DMS 273 (cell line): ENCODE data around the gene CPLX1.
"Not testable (repeated sequence)": the region's sequence is repeated elsewhere in the genome, so short reads cannot be mapped to it uniquely, and the experiment has no call there.

Source experiments
- DNase-seq: peaks from one replicate; lab custom pipeline; 2025; ENCODE audit not compliant: unreplicated experiment; lab: John Stamatoyannopoulos, UW

CPLX1 gene

DNA sequence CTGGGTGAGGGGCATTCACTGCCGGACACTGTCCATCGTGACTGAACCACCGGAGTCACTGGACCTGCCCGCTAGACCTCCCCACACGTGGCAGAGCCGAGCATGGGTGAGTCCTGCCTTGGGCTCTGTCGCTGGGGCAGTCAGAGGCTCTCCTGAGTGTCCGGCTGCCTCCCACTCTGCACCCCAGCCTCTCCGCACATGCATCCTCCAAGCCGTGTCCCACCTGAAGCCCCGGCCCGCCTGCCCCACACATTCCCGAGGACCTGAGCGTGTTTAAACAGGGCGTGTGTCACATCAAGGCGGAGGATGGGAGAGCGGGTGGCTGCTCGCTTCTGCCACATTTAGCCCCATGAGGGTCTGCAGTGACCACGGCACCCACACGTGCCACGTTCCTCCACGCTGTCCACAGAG, 4.7 kb downstream of the CPLX1 start:
- no peak for DNase-seq

DNA sequence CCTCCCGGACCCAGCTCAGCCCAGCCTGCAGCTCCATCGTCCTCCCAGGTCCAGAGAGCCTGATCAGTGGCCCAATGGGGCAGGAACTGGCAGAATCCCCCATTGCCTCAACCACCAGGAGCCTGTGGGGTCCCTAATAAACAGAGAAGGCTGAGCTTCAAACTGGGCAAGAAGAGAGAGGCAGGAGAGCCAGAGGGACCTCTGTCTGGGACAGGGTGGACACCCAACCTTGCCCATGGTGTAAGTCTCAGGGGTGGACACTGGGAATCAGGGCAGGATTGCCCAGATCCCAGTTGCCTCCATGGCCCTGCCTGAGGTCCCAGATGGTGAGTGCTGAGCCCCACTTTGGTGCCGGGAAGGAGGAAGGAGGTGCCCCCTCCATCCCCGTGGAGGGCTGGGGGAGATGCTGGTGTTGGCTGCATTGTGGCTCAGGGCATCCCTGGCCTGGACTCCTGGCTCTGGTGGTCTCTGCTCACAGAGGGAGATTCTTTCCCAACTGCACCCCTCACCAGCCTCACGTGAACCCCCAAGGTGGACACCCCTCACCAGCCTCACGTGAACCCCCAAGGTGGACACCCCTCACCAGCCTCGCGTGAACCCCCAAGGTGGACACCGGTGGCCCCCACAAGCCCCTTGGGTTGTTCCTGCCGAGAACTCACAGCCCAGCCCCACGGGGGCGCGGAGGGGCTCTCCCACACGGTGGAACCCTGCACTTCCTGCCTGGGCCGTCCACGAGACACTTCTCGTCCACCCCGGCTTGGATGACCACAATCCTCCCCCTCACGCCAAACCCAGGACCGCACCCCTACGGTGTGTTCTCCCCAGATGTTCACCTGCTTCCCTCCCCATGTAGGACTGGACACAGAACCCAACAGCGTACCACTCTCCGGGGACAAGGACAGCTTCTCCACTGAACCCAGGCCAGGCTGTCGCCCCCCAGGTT, 5.4 kb downstream of the CPLX1 start:
- DNase-seq = no peak

DNA sequence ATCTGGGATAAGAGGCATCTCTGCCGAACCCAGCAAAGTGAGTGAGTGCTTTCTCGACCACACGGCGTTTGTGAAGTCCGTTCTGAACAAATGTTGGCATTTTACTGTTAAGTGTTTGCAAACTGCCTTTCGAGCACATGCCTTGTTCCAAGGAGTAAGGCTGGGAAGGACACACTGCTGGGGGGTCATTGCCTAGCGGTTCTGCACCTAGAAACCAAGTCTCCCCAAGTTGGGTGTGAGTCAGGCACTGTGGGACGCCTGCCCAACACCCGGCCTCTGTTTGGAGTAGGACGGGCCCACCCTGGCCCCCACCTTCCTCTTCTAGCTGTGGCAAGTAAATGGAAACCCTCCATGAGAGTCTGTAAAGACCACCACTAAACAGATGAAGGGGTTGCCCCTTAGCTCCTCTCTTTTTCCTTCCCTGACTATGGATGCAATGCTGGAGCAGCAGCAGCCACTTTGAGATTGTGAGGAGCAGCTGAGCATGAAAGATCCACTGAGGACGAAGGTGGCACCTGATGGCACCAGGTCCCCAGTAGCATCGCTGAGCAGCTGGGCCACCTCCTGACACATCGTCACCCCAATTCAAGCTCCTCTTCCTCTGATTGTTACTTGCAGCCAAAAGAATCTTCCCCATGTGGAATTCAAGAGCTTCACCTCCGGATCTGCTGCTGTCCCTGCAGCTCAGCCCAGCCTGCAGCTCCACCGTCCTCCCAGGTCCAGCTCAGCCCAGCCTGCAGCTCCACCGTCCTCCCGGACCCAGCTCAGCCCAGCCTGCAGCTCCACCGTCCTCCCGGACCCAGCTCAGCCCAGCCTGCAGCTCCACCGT, 6.3 kb downstream of the CPLX1 start:
- DNase-seq = no peak

DNA sequence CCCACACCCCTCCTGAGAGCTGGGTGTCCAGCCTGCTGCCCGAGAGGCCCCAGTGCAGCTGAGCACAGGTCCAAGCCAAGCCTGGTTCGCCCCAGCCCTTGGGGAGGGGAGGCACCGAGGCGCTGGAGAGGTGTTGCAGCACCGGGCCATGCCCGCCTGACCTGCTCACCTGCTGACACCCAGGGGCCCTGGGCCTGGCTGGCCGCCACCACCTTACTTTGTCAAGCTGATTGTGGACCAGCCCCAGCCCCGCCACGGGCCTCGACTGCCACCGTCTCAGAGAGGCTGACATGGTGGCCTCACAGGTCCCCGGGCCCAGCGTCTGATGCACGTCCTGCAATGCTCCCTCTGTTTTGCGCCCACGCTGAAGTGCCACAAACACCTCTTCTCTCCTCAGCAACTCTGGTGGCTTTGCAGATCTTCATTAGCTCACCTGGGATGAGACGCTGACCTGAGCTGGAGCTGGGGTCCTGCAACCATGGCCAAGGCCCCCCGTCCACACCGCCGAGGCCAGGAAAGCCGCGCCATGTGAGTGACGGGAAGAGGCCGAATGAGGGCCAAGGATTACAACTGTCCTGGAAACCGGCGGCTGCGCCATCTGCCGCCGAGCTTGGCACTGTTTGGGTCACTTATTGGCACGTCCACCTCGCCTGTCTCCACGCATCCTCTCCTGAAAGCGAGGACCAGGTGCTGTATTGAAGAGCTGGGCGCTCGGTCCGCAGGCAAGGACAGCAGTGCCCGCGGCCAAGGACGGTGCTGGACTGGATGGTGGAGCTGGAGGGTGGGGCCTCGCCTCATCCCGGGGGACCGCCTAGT, 7.6 kb downstream of the CPLX1 start:
- DNase-seq = no peak

- DNase-seq = peak; percentile 40
Measured at GRCh38 chr4:815464-816146, 10.3 kb downstream of the CPLX1 start.

GRCh38 chr4:814312-814850, 11.5 kb downstream of the CPLX1 start:
- no peak for DNase-seq

DNA sequence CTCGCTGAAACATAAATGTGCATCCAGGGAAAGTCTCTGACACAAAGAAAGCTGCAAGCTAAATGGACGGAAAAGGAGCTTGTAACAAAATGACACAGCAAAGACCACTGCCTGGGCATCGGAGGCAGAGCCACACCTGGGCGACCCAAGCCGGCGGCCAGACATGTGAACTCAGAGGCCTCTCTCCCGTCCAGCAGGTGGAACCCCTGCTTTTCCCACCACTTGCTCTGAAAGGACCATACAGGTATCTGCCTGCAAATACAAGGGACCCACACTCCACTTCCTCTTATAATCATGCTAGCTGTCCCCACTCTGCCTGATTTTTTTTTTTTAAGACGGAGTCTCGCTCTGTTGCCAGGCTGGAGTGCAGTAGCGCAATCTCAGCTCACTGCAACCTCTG, 12.0 kb downstream of the CPLX1 start:
- no peak for DNase-seq

DNA sequence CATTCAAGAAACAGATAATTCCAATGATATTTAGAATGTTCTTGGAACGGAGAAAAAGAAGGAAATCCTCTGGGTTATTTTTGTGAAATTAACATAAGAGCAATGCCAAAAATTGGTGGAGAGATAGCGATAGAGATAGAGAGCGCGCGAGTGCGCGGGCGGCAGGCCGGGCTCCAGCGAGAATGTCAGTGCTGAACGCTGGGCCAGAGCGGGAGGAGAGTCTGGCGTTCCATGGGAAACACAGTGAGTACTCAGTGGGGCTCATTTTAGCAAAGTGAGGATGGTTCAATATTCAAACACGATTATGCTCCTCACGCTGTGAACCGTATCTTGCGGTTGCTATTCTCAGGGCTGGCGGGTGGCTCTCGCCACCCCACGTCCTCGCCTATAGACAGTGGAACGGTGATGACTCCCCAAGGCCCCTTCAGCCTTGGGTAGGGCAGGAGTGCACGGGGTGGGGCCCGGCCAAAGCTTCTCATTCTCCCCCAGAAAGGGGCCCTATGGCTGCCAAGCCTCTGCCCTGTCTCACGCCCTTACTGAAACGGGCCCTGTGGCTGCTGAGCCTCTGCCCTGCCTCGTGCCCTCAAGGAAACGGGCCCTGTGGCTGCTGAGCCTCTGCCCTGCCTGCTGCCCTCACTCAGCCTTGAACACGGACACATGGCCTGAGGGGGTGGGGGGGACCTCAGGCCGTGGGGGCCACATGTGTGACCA, 16.9 kb downstream of the CPLX1 start:
- no peak for DNase-seq

DNA sequence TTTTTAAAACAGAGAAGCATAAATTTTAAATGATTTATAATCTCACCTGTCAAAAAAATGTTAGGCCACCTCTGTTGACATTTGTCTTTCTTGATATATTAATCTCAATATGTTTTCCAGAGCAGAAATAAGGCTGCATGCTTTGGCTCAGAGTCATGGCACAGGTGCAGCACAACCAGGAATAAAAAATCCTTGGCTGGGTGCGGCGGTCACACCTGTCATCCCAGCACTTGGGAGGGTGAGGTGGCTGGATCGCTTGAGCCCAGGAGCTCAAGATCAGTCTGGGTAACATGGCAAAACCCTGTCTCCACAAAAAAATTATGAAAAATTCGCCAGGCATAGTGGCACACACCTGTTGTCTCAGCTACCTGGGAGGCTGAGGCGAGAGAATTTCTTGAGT, 18.1 kb downstream of the CPLX1 start:
- no peak for DNase-seq

DNA sequence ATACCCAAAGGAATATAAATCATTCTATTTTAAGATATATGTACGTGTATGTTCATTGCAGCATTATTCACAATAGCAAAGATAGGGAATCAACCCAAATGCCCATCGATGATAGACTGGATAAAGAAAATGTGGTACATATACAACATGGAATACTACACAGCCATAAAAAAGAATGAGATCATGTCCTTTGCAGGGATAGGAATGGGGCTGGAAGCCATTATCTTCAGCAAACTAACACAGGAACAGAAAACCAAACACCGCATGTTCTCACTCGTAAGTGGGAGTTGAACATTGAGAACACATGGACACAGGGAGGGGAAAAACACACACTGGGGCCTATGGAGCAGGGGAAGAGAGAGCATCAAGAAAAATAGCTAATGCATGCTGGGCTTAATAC, 18.9 kb downstream of the CPLX1 start:
- not testable (repeated sequence) for DNase-seq

DNA sequence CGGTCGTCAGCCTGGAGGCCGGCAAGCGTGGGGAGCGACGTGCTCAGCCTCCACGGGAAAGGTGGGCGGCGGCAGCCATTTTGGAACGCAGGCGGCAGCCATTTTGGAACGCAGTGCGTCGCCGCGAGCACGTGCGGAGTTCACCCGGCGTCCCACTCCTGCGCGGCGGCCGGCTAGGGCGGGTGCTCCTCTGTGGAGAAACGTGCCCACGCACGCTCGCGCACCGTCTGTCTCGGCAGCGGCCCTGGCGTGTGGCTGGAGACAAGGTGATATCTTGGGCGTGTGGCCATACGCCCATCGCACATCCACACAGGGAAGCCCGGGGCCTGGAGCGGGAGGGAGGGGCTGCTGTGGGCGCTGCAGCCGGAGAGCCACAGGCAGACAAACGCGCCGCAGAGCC, 21.1 kb downstream of the CPLX1 start:
- no peak for DNase-seq

- no peak for DNase-seq
Measured at GRCh38 chr4:803884-804283, 22.0 kb downstream of the CPLX1 start.

DNA sequence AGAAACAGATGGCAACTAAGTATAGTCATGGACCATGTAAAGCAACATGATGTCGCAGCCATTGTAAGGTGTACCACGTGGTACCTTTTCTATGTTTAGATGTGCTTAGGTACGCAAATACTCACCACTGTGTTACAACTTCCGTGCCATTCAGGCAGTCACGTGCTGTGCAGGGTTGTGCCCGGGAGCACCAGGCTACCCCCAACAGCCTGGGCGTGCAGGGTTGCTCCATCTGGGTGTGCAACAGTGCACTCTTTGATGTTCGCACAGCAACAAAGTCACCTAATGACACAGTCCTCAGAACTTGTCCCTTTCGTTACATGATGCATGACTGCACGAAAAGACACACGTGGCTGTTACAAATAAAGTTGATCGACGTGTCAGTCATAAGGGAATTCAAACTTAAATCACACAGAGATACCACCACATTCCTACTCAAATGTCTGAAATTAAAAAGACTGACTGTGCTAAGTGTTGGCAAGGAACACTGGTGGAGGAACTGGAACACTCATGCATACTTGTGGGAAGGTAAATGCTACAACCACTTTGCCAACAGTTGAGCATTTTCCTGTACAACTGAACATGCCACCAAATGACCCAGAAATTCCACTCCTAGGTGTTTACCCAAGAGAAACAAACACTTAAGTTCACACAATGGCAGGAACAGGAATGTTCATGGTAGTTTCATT, 24.3 kb downstream of the CPLX1 start:
- no peak for DNase-seq

GRCh38 chr4:797066-797465, 28.9 kb downstream of the CPLX1 start:
- DNase-seq = peak; percentile 83

DNA sequence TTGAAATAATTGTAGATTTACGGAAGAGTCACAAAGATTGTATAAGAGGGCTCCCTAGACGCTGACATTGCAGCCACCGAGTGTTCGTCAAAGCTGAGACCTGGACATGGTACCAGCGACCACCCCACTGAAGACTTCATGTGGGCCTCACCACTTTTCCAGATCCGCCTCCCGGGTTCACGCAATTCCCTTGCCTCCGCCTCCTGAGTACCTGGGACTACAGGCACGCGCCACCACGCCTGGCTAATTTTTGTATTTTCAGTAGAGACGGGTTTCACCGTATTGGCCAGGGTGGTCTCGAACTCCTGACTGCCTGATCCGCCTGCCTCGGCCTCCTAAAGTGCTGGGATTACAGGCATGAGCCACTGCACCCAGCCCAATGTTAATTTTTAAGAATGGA, 29.7 kb downstream of the CPLX1 start:
- DNase-seq = no peak

DNA sequence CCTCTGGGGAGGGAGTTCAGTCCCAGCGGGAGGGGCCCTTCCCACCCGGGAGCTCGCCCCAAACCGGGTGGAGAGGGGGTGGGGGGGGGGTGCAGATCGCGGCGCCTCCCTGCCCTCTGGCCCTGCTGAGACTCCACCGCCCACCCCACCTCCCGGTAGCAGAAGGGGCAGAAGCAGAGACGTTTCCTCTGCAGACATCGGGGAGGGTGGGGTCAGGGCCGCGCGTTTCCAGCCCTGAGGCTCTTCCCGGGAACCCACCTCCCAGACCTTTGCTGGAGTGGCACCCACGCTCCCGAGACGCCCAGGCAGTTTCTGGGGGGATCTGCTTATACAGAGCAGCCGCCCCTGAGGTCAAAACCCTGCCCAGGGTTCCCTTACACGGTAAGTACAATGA, 30.2 kb downstream of the CPLX1 start:
- DNase-seq = no peak

DNA sequence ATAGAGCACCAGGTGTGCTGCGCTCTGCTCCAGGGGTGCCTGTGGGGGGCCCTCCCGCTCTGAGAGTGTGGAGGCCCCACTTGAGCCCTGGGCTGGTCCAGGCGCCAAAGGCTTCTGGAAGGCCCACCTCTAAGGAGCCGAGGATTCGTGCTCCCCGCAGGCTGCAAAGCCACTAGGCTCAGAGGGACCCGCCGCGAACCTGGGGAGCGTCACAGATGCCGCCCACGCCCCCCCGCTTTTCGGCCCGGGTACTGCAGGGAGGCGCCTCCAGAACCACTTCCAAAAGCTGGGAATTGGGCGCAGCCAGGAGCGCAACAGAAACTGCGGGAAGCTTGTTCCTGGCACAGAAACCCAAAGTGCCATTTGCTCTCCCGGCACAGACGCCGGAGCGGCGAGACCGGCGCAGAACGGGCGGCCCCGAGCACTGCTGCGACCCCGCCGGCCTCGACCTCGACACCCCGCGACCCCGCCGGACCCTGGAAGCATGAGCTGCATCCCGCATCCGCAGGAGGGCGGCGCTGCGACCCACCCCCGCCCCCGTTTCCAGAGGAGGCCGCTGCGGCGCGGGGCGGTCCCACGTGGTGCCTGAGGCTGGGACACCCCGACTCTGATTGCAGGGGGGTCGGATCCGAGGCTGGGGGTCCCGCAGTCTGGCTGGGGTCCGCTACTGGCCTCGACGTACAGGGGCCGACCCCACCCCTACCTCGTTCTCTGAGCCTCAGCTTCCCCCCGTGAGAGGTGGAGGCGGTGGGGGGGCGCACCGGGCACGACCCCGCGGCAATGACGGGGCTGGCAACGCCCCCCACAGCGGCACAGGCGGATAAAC, 30.8 kb downstream of the CPLX1 start:
- DNase-seq = peak; percentile 50

DNA sequence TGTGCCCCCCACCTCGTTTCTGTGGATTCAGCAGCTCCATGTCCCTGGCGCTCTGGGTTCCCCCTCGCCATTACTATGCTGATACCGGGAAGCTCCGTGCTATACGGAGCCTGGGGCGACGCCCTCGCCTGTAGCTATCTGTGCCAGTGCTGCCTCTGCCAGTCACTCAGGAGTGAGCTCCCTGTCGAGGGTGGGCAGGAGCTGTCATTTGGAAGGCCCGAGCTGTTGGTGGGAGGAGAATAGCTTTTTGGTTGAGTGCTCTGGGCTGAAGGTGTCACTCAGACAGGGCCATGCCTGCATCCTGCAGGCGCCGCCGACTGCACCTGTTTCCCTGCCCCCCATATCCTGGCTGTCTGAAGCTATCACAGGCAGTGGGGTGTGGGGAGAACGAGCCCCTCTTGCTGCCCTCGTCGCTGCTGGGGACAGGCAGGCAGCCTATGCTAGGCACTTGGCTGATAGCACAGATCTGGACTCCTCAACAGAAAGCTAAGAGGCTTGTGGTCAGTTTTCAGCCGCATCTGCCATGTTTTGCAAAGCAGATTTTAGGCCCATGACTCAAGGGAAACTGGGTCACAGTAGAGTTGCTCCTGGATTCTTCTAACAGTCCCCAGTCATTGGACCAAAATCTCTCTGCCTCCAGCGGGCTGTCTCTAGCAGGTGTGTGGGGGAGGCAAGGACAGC, 31.8 kb downstream of the CPLX1 start:
- no peak for DNase-seq
